ENCODE data around the gene GBP3.

GRCh38 chr1:88982055-88982454 lies 40.6 kb downstream of the GBP3 start:
- TF ChIP-seq, protein P1, sequence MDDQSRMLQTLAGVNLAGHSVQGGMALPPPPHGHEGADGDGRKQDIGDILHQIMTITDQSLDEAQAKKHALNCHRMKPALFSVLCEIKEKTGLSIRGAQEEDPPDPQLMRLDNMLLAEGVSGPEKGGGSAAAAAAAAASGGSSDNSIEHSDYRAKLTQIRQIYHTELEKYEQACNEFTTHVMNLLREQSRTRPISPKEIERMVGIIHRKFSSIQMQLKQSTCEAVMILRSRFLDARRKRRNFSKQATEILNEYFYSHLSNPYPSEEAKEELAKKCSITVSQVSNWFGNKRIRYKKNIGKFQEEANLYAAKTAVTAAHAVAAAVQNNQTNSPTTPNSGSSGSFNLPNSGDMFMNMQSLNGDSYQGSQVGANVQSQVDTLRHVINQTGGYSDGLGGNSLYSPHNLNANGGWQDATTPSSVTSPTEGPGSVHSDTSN (IDR thresholded peaks at IDR 0.05; ENCODE audit: insufficient replicate concordance, low read depth, low read length) = no peak
- TF ChIP-seq, protein P2, sequence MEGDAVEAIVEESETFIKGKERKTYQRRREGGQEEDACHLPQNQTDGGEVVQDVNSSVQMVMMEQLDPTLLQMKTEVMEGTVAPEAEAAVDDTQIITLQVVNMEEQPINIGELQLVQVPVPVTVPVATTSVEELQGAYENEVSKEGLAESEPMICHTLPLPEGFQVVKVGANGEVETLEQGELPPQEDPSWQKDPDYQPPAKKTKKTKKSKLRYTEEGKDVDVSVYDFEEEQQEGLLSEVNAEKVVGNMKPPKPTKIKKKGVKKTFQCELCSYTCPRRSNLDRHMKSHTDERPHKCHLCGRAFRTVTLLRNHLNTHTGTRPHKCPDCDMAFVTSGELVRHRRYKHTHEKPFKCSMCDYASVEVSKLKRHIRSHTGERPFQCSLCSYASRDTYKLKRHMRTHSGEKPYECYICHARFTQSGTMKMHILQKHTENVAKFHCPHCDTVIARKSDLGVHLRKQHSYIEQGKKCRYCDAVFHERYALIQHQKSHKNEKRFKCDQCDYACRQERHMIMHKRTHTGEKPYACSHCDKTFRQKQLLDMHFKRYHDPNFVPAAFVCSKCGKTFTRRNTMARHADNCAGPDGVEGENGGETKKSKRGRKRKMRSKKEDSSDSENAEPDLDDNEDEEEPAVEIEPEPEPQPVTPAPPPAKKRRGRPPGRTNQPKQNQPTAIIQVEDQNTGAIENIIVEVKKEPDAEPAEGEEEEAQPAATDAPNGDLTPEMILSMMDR (IDR thresholded peaks at IDR 0.05 in 2 of 3, conservative IDR thresholded peaks at IDR 0.05 in 1 of 3; ENCODE audit: control insufficient read depth in 2 of 3, extremely low read depth in 1 of 3, insufficient read depth in 1 of 3, low read depth in 3 of 3, low read length in 3 of 3) = no peak
- TF ChIP-seq, protein P3, sequence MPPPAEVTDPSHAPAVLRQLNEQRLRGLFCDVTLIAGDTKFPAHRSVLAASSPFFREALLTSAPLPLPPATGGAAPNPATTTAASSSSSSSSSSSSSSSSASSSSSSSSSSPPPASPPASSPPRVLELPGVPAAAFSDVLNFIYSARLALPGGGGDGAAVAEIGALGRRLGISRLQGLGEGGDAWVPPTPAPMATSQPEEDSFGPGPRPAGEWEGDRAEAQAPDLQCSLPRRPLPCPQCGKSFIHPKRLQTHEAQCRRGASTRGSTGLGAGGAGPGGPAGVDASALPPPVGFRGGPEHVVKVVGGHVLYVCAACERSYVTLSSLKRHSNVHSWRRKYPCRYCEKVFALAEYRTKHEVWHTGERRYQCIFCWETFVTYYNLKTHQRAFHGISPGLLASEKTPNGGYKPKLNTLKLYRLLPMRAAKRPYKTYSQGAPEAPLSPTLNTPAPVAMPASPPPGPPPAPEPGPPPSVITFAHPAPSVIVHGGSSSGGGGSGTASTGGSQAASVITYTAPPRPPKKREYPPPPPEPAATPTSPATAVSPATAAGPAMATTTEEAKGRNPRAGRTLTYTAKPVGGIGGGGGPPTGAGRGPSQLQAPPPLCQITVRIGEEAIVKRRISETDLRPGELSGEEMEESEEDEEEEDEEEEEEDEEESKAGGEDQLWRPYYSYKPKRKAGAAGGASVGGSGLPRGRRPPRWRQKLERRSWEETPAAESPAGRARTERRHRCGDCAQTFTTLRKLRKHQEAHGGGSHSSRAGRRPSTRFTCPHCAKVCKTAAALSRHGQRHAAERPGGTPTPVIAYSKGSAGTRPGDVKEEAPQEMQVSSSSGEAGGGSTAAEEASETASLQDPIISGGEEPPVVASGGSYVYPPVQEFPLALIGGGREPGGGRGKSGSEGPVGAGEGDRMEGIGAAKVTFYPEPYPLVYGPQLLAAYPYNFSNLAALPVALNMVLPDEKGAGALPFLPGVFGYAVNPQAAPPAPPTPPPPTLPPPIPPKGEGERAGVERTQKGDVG (CRISPR knock-in tag; IDR thresholded peaks at IDR 0.05) = no peak
- no peak for TF ChIP-seq JUNB (IDR thresholded peaks at IDR 0.05)
- TF ChIP-seq, protein P4, sequence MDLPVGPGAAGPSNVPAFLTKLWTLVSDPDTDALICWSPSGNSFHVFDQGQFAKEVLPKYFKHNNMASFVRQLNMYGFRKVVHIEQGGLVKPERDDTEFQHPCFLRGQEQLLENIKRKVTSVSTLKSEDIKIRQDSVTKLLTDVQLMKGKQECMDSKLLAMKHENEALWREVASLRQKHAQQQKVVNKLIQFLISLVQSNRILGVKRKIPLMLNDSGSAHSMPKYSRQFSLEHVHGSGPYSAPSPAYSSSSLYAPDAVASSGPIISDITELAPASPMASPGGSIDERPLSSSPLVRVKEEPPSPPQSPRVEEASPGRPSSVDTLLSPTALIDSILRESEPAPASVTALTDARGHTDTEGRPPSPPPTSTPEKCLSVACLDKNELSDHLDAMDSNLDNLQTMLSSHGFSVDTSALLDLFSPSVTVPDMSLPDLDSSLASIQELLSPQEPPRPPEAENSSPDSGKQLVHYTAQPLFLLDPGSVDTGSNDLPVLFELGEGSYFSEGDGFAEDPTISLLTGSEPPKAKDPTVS (IDR thresholded peaks at IDR 0.05; ENCODE audit: low read depth, low read length) = no peak
